ENCODE data around the gene USP15. TPM values are rescaled to one million over a fixed set of nuclear protein-coding genes. Genes with fewer than 3 reads are reported as not detected.

The USP15 gene
- 35.5 and 36.6 TPM in 2 replicates for total RNA-seq (2014; rRNA removed; shearing (Covaris generic))

- H3K4me3 ChIP-seq: peak within 1 kb of the TSS; percentile 82
- H3K36me3 ChIP-seq: no peaks in the 10 kb centered on the region; the same call in 1 of the 2 replicates
- peak; percentile 95 to 97 for DNase-seq
- no peaks in the 10 kb centered on the region for H3K9me3 ChIP-seq (replicated peaks)
- H3K27ac ChIP-seq: peak within 1 kb of the TSS; percentile 55
- H3K27me3 ChIP-seq: no peaks in the 10 kb centered on the region
- H3K4me1 ChIP-seq: no peaks in the 10 kb centered on the region; the same call in 1 of the 2 replicates
Measured at GRCh38 chr12:62259993-62260732, at the start of gene USP15. Gene USP15, plus strand, starts transcription at chr12:62260404. Its CDS starts 11 bp downstream, at chr12:62260415.

DNA sequence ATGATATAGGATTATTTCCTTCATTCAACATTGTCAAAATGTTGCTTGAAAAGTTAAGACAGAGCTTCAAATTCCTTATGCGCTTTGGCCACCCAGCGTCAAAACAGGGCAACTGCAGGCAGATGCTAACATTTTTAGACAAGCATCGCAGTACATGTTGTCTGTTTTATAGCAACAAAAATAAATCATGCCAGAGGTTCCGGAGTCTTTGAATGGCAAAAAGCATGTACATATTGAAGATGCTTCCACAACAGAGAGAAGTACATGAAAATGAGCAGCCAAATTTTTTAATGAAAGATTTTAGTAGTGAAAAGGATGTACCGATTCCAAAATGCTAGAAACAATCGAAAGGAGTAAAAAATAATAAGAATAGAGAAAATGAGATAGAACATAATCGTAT is 49.8 kb upstream of the USP15 start:
- no peaks in the 10 kb centered on the region for H3K36me3 ChIP-seq
- no peaks in the 10 kb centered on the region; the same call in 1 of the 2 replicates for H3K4me1 ChIP-seq
- peak in 1 of 2 experiments; percentile 52 for DNase-seq
- no peaks in the 10 kb centered on the region for H3K9me3 ChIP-seq (replicated peaks)
- no peak overlapping the region for H3K27ac ChIP-seq
- H3K27me3 ChIP-seq: no peaks in the 10 kb centered on the region
- H3K4me3 ChIP-seq: no peak overlapping the region; the same call in 1 of the 2 replicates

- no peak for DNase-seq
- Histone ChIP-seq H3K4me3 (no peak overlapping the region), H3K27me3 (no peaks in the 10 kb centered on the region), H3K9me3 (replicated peaks) (no peaks in the 10 kb centered on the region), H3K36me3 (no peaks in the 10 kb centered on the region), H3K27ac (no peak overlapping the region), H3K4me1 (no peaks in the 10 kb centered on the region; the same call in 1 of the 2 replicates)
Measured at GRCh38 chr12:62211510-62211909, 48.7 kb upstream of the USP15 start.

- Histone ChIP-seq H3K9me3 (replicated peaks) (no peaks in the 10 kb centered on the region), H3K27me3 (no peaks in the 10 kb centered on the region), H3K4me1 (no peaks in the 10 kb centered on the region), H3K36me3 (no peaks in the 10 kb centered on the region), H3K4me3 (no peak overlapping the region), H3K27ac (no peak overlapping the region)
- DNase-seq: no peak
Measured at GRCh38 chr12:62214846-62215245, 45.4 kb upstream of the USP15 start.

DNA sequence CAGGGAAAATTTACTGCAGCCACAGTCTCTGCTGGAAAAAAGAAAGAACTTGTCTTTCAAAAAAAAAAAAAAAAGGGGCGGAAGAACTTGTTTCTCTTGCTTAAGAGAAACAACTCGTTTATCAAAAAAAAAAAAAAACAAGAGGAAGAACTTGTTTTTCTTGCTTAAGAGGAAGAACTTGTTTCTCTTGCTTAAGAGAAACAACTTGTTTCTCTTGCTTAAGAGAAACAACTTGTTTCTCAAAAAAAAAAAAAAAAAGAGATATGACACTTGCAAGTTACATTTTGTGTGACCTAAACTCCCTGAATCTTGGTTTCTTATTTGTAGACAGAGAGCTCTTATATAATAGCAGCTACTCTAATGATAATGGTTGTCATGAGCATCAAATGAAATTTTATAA is 44.7 kb upstream of the USP15 start:
- no peaks in the 10 kb centered on the region for H3K36me3 ChIP-seq
- H3K27ac ChIP-seq: no peak overlapping the region
- no peaks in the 10 kb centered on the region for H3K9me3 ChIP-seq (replicated peaks)
- H3K27me3 ChIP-seq: no peaks in the 10 kb centered on the region
- DNase-seq: no peak
- H3K4me3 ChIP-seq: no peak overlapping the region
- H3K4me1 ChIP-seq: no peaks in the 10 kb centered on the region

- no peak overlapping the region for H3K27ac ChIP-seq
- no peaks in the 10 kb centered on the region for H3K27me3 ChIP-seq
- no peaks in the 10 kb centered on the region for H3K9me3 ChIP-seq (replicated peaks)
- H3K4me1 ChIP-seq: no peaks in the 10 kb centered on the region
- H3K36me3 ChIP-seq: no peaks in the 10 kb centered on the region
- H3K4me3 ChIP-seq: no peak overlapping the region
- no peak for DNase-seq
Measured at GRCh38 chr12:62217466-62218194, 42.6 kb upstream of the USP15 start.

DNA sequence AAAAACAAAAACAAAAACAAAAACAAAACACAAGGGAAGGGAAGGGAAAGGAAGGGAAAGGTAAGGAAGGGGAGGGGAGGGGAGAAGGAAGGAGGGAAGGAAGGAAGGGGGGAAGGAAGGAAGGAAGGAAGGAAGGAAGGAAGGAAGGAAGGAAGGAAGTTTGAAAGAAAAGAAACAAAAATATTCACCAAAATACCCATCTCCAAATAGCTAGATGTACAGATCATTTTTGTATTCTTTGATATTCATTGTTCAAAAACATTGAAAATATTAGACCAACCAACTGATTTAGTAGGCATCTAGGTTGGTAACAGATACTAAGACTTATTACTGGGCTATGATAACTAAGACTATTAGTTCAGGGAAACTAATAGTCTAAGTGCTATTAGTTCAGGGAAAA is 39.1 kb upstream of the USP15 start:
- no peaks in the 10 kb centered on the region for H3K9me3 ChIP-seq (replicated peaks)
- no peaks in the 10 kb centered on the region for H3K36me3 ChIP-seq
- H3K27ac ChIP-seq: no peak overlapping the region
- no peaks in the 10 kb centered on the region for H3K4me1 ChIP-seq
- no peak overlapping the region for H3K4me3 ChIP-seq
- DNase-seq: no peak
- H3K27me3 ChIP-seq: no peaks in the 10 kb centered on the region

DNA sequence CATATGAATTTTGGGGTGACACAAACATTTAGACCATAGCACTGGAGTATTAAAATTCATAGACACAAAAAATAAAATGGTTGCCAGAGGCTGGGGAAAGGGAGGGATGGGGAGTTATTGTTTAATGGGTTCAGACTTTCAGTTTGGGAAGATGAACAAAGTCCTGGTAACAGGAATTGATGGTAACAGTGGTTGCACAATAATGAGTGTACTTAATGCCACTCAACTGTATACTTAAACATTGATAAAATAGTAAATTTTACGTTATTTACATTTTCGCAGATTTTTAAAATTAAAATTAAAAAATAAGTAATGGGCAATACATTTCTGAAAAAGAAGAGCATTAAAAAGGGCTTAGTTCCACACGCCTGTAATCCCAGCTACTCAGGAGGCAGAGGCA is 35.6 kb upstream of the USP15 start:
- H3K4me1 ChIP-seq: no peaks in the 10 kb centered on the region
- H3K27ac ChIP-seq: no peak overlapping the region
- H3K9me3 ChIP-seq (replicated peaks): no peaks in the 10 kb centered on the region
- no peaks in the 10 kb centered on the region for H3K36me3 ChIP-seq
- no peak for DNase-seq
- no peaks in the 10 kb centered on the region for H3K27me3 ChIP-seq
- no peak overlapping the region for H3K4me3 ChIP-seq

- no peaks in the 10 kb centered on the region for H3K9me3 ChIP-seq (replicated peaks)
- H3K36me3 ChIP-seq: no peaks in the 10 kb centered on the region
- H3K4me1 ChIP-seq: no peaks in the 10 kb centered on the region
- DNase-seq: no peak
- no peaks in the 10 kb centered on the region for H3K27me3 ChIP-seq
- H3K4me3 ChIP-seq: no peak overlapping the region
- no peak overlapping the region for H3K27ac ChIP-seq
Measured at GRCh38 chr12:62227091-62227490, 33.1 kb upstream of the USP15 start.

GRCh38 chr12:62230652-62231051 is 29.6 kb upstream of the USP15 start:
- H3K4me1 ChIP-seq: no peaks in the 10 kb centered on the region
- H3K27me3 ChIP-seq: no peaks in the 10 kb centered on the region
- no peak overlapping the region for H3K4me3 ChIP-seq
- DNase-seq: no peak
- no peaks in the 10 kb centered on the region for H3K9me3 ChIP-seq (replicated peaks)
- no peaks in the 10 kb centered on the region for H3K36me3 ChIP-seq
- H3K27ac ChIP-seq: no peak overlapping the region

GRCh38 chr12:62232143-62232729 is 28.0 kb upstream of the USP15 start:
- DNase-seq: no peak
- no peak overlapping the region for H3K4me3 ChIP-seq
- H3K27ac ChIP-seq: no peak overlapping the region
- H3K4me1 ChIP-seq: no peaks in the 10 kb centered on the region
- H3K27me3 ChIP-seq: no peaks in the 10 kb centered on the region
- no peaks in the 10 kb centered on the region for H3K9me3 ChIP-seq (replicated peaks)
- H3K36me3 ChIP-seq: no peaks in the 10 kb centered on the region

DNA sequence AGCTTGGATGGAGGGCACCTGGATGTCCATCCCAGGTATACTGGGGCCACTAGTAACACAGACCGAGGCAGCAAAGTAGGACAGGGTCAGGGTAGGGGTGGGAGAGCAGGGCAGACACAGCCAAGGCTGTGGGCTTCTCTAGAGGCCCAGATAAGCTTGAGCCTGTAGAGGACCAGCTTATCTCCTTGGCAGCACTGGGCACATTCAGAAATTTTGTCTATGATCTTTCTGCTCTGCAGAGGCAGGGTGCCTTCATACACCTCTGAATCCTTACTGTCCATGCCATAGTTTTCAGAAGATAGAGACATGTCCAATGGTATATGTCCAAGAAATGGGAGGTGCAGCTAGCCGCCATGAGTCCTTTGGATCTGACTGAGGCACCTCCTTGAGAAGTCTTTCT is 26.4 kb upstream of the USP15 start:
- no peak overlapping the region for H3K4me3 ChIP-seq
- no peaks in the 10 kb centered on the region for H3K9me3 ChIP-seq (replicated peaks)
- no peak for DNase-seq
- H3K4me1 ChIP-seq: no peaks in the 10 kb centered on the region
- H3K27me3 ChIP-seq: no peaks in the 10 kb centered on the region
- no peaks in the 10 kb centered on the region for H3K36me3 ChIP-seq
- no peak overlapping the region for H3K27ac ChIP-seq

- Histone ChIP-seq H3K9me3 (replicated peaks) (no peaks in the 10 kb centered on the region), H3K27me3 (no peaks in the 10 kb centered on the region), H3K27ac (no peak overlapping the region), H3K4me1 (no peaks in the 10 kb centered on the region), H3K4me3 (no peak overlapping the region), H3K36me3 (no peaks in the 10 kb centered on the region)
- DNase-seq: no peak
Measured at GRCh38 chr12:62239571-62239970, 20.6 kb upstream of the USP15 start.

GRCh38 chr12:62247281-62248045 is 12.7 kb upstream of the USP15 start:
- H3K9me3 ChIP-seq (replicated peaks): no peaks in the 10 kb centered on the region
- no peaks in the 10 kb centered on the region for H3K36me3 ChIP-seq
- no peaks in the 10 kb centered on the region for H3K27me3 ChIP-seq
- no peak overlapping the region for H3K27ac ChIP-seq
- H3K4me1 ChIP-seq: peaks cover 4% of the 10 kb centered on the region; the same call in 1 of the 2 replicates
- H3K4me3 ChIP-seq: no peak overlapping the region
- no peak for DNase-seq
